ENCODE results near the gene UVRAG.

DNA sequence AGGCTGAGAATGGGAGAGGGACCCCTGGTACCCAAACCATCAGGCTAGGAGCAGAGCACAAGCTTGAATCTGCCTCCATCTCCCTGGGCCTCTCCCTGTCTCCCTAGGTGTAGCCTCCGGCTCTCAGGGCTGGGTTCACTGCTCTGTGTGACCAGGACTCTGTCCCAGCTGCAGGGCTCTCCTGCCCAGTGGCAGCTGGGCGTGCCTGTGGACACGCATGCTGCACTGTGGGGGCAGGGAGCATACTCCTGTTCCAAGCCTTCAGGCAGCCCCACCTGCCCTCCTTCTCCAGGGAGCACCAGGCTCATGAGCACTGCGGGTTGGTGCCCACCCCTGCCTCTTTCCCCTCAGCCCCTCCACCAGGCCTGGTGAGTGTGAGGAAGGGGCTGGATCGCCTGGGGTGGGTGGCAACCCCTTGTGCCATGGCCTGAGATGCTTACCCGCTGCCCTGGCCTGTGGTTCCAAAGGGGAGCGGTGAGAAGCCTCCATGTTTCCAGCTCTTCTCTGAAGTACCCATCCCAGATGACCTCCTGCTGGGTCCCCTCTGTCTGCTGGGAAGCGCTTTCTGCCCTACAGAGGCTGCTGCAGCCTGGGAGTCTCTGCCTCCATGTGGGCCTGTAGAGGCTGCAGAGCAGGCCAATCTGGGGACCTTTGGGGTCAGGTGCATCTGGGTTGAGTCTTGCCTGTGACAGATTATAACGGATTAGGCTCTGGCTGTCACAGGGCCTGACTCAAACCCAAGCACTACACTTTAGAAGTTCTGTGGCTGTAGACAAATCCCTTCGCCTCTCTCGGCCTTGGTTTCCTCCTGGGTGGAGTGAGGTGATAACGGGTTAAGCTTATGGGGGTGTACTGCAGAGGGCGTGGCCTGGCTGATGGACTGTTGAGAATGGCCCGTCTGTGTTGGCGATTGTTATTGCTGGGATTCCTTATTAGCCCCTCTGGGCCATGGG lies 347.6 kb downstream of the UVRAG start:
- TF ChIP-seq EZH2 (IDR thresholded peaks at IDR 0.05) (no peak), POLR2AphosphoS5 (IDR thresholded peaks at IDR 0.05; ENCODE audit: borderline replicate concordance, low read depth, low read length) (no peak), FOXP2 (optimal IDR thresholded peaks at IDR 0.05; ENCODE audit: control extremely low read depth, extremely low read length, insufficient read depth) (no peak)
